ENCODE results near the gene EIF3L. TPM values are rescaled to one million over a fixed set of nuclear protein-coding genes. Genes with fewer than 3 reads are reported as not detected.

EIF3L gene
- total and polyA plus RNA-seq, 2 donors (not counting 3 experiments of a cell fraction or from before 2014, with no cell fraction given) = 479 to 601 TPM

DNA sequence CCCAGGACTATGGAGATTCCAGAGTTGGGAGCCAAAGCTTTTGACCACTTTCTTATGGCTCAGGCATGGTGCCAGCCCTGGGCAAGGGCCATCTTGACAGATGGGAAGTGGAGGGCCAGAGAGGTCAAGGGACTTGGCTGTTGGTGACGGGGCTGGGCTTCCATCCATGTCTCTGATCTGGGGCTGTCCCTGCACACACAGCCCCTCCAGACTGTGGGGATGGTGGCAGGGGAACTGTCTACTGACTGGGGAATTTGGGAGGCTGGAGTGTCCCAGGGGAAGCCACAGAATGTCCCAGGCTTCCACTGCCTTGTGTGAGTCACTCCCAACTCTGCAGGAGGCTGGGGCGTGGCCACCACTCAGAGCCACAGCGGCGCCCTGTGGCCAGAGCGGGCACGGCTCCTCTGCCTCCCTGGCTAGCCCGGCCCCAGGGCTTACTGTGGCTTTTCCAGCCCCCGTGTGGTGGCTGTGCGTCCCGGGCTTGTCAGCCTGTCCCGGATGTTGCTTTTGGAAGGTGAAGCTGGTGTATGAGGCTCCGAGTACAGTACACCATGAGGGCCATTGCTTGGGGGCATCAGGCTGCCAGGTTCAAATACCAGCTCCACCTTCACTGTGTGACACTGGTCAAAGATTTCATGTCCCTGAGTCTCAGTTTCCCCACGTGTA is 84.6 kb downstream of the EIF3L start:
- H3K4me1 ChIP-seq (ENCODE audit: control insufficient read depth, extremely low read depth, insufficient read depth, low read length) = peaks cover 29% of the 10 kb centered on the region
- DNase-seq (ENCODE audit: low read depth, low spot score) = peak; percentile 95
- no peak overlapping the region for H3K9ac ChIP-seq (replicated peaks; ENCODE audit: extremely low read depth, insufficient read depth, low read length)
- no peaks in the 10 kb centered on the region for H3K79me2 ChIP-seq (ENCODE audit: control insufficient read depth, insufficient read depth, low read length)
- no peaks in the 10 kb centered on the region for H4K20me1 ChIP-seq (replicated peaks; ENCODE audit: control insufficient read depth, extremely low read depth, insufficient read depth, low read length)
- H3K9me1 ChIP-seq (replicated peaks; ENCODE audit: control insufficient read depth, extremely low read depth, insufficient read depth, low read length) = no peaks in the 10 kb centered on the region
- no peak for TF ChIP-seq EZH2 (IDR thresholded peaks at IDR 0.05; ENCODE audit: borderline replicate concordance, low read depth, low read length, severe bottlenecking)
- no peak for TF ChIP-seq JUN (IDR thresholded peaks at IDR 0.05; ENCODE audit: borderline replicate concordance, insufficient read depth, insufficient read length, low read depth)
- TF ChIP-seq, protein P1, sequence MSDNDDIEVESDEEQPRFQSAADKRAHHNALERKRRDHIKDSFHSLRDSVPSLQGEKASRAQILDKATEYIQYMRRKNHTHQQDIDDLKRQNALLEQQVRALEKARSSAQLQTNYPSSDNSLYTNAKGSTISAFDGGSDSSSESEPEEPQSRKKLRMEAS (IDR thresholded peaks at IDR 0.05; ENCODE audit: insufficient read depth, insufficient read length) = no peak
- TF ChIP-seq POLR2A (IDR thresholded peaks at IDR 0.05; ENCODE audit: low read depth, low read length) = peak; percentile 27
- TF ChIP-seq POLR2AphosphoS5 (IDR thresholded peaks at IDR 0.05; ENCODE audit: insufficient read depth, low read depth, low read length) = peak; percentile 43
- TF ChIP-seq GATA2 (IDR thresholded peaks at IDR 0.05; ENCODE audit: insufficient read depth, insufficient read length, low read depth, low read length) = no peak
- TF ChIP-seq MYC (IDR thresholded peaks at IDR 0.05; ENCODE audit: low read depth, low read length) = no peak
- peak; percentile 78 for TF ChIP-seq FOS (IDR thresholded peaks at IDR 0.05; ENCODE audit: borderline replicate concordance, insufficient read depth, low read length)
- TF ChIP-seq, protein P2, sequence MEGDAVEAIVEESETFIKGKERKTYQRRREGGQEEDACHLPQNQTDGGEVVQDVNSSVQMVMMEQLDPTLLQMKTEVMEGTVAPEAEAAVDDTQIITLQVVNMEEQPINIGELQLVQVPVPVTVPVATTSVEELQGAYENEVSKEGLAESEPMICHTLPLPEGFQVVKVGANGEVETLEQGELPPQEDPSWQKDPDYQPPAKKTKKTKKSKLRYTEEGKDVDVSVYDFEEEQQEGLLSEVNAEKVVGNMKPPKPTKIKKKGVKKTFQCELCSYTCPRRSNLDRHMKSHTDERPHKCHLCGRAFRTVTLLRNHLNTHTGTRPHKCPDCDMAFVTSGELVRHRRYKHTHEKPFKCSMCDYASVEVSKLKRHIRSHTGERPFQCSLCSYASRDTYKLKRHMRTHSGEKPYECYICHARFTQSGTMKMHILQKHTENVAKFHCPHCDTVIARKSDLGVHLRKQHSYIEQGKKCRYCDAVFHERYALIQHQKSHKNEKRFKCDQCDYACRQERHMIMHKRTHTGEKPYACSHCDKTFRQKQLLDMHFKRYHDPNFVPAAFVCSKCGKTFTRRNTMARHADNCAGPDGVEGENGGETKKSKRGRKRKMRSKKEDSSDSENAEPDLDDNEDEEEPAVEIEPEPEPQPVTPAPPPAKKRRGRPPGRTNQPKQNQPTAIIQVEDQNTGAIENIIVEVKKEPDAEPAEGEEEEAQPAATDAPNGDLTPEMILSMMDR (IDR thresholded peaks at IDR 0.05; ENCODE audit: extremely low read depth in 1 of 2, insufficient read depth in 1 of 2, low read depth in 1 of 2, low read length in 2 of 2) = peak; percentile 99 to 100
- dilution Hi-C loops (cut with MboI; ENCODE audit: extremely low pct_ligation_motif_present, low sequenced_read_pairs) = no loop called here
- H2AFZ ChIP-seq (ENCODE audit: low read depth, low read length) = no peak overlapping the region
- peak overlapping the region; percentile 30 for H3K27ac ChIP-seq (ENCODE audit: insufficient read depth, low read depth, low read length)
- ChIA-PET POLR2A (interaction anchor here (0.5 to 0.6 kb wide), 2 partner anchors 12 to 374 kb away, joined by 3 read pairs; no protein-coding TSS in a partner anchor), CTCF (interaction anchor here (0.6 to 4.7 kb wide), 10 partner anchors 12 to 117 kb away, joined by 3 to 48 read pairs (median 7); partner anchors contain the start of genes ANKRD54, C22orf23, MICALL1 and POLR2F)
- no peak overlapping the region for H3K4me3 ChIP-seq (replicated peaks in 1 of 3; ENCODE audit: insufficient read depth in 1 of 3, low read depth in 1 of 3, low read length in 3 of 3)
- no TSS peak for BruUV-seq (replicated peaks)
- peak; percentile 97 for FAIRE-seq
- H3K36me3 ChIP-seq (ENCODE audit: control insufficient read depth in 2 of 2, extremely low read depth in 1 of 2, insufficient read depth in 2 of 2, low read length in 2 of 2) = peaks cover 0 to 28% of the 10 kb centered on the region in 2 experiments
- H3K27me3 ChIP-seq (ENCODE audit: control insufficient read depth in 2 of 2, insufficient read depth in 2 of 2, low read length in 2 of 2) = no peaks in the 10 kb centered on the region
- H3K9me3 ChIP-seq (replicated peaks; ENCODE audit: control insufficient read depth, insufficient read depth, low read length) = no peaks in the 10 kb centered on the region
- intact Hi-C loops (cut with micrococcal nuclease) = loop anchor here (1.0 to 2.0 kb wide), 5 partner anchors 19 to 117 kb away; partner anchors contain the start of genes C22orf23, MICALL1 and POLR2F
- no peak overlapping the region for H3K4me2 ChIP-seq (ENCODE audit: insufficient read depth, low read length)

MicroRNA genes within 50 kb of the gene (microRNA counts, 767-probe panel; counts per million panel counts)
- microRNA hsa-miR-658 = 723 counts per million, percentile 96 among the panel's probes with 10 or more counts
- 723 counts per million, percentile 96 among the panel's probes with 10 or more counts for microRNA hsa-miR-659-3p

Small RNA genes lying within 50 kb of the gene (microRNA-seq; reads per million reads assigned to microRNA genes)
- gene MIR659 (ENCODE audit: borderline number of aligned reads, borderline replicate concordance) = not detected

Small RNA genes lying within 50 kb of the gene (small RNA-seq; reads per million reads assigned to genes)
- not detected for gene MIR659 (ENCODE audit: insufficient read depth, insufficient read length, low read depth, low replicate concordance)

Other genes starting within 250 kb of the EIF3L start
- 55.9 and 67.5 TPM in 2 replicates for gene GGA1, start 240.6 kb upstream of the EIF3L start, total RNA-seq
- 54.1 and 75.6 TPM in 2 replicates for gene GGA1, start 240.6 kb upstream of the EIF3L start, polyA plus RNA-seq
- 2.8 and 4.3 TPM in 2 replicates for gene SH3BP1, start 209.8 kb upstream of the EIF3L start, total RNA-seq
- gene SH3BP1, start 209.8 kb upstream of the EIF3L start, polyA plus RNA-seq = 2.3 and 4.2 TPM in 2 replicates
- 14.8 and 18.0 TPM in 2 replicates for gene PDXP, start 190.7 kb upstream of the EIF3L start, total RNA-seq
- 20.0 and 22.6 TPM in 2 replicates for gene PDXP, start 190.7 kb upstream of the EIF3L start, polyA plus RNA-seq
- 2,698 and 3,340 TPM in 2 replicates for gene LGALS1, start 173.8 kb upstream of the EIF3L start, total RNA-seq
- 13,642 and 14,745 TPM in 2 replicates for gene LGALS1, start 173.8 kb upstream of the EIF3L start, polyA plus RNA-seq
- gene NOL12, start 163.1 kb upstream of the EIF3L start, total RNA-seq = 29.1 and 31.5 TPM in 2 replicates
- 22.0 and 23.2 TPM in 2 replicates for gene NOL12, start 163.1 kb upstream of the EIF3L start, polyA plus RNA-seq
- gene TRIOBP, start 152.4 kb upstream of the EIF3L start, total RNA-seq = 104 TPM in 2 replicates
- gene TRIOBP, start 152.4 kb upstream of the EIF3L start, polyA plus RNA-seq = 53.8 and 60.6 TPM in 2 replicates
- 19.7 and 19.9 TPM in 2 replicates for gene GCAT, start 41.5 kb upstream of the EIF3L start, total RNA-seq
- gene GCAT, start 41.5 kb upstream of the EIF3L start, polyA plus RNA-seq = 19.7 and 24.4 TPM in 2 replicates
- gene GALR3, start 26.0 kb upstream of the EIF3L start, total RNA-seq = not detected in 2 replicates
- not detected in 2 replicates for gene GALR3, start 26.0 kb upstream of the EIF3L start, polyA plus RNA-seq
- gene ANKRD54, start 5.1 kb upstream of the EIF3L start, total RNA-seq = 25.5 and 26.0 TPM in 2 replicates
- gene ANKRD54, start 5.1 kb upstream of the EIF3L start, polyA plus RNA-seq = 26.7 and 40.0 TPM in 2 replicates
- gene MICALL1, start 56.9 kb downstream of the EIF3L start, total RNA-seq = 65.2 and 66.9 TPM in 2 replicates
- 23.9 and 30.5 TPM in 2 replicates for gene MICALL1, start 56.9 kb downstream of the EIF3L start, polyA plus RNA-seq
- 0.44 and 0.46 TPM in 2 replicates for gene C22orf23, start 104.2 kb downstream of the EIF3L start, total RNA-seq
- gene C22orf23, start 104.2 kb downstream of the EIF3L start, polyA plus RNA-seq = 0.23 and 0.43 TPM in 2 replicates
- 98.3 and 106 TPM in 2 replicates for gene POLR2F, start 104.3 kb downstream of the EIF3L start, total RNA-seq
- gene POLR2F, start 104.3 kb downstream of the EIF3L start, polyA plus RNA-seq = 112 and 133 TPM in 2 replicates
- gene SOX10, start 135.1 kb downstream of the EIF3L start, total RNA-seq = not detected in 2 replicates
- not detected in 2 replicates for gene SOX10, start 135.1 kb downstream of the EIF3L start, polyA plus RNA-seq
- gene PICK1, start 208.0 kb downstream of the EIF3L start, total RNA-seq = 18.0 and 18.5 TPM in 2 replicates
- 18.8 and 20.8 TPM in 2 replicates for gene PICK1, start 208.0 kb downstream of the EIF3L start, polyA plus RNA-seq
- gene SLC16A8, start 234.8 kb downstream of the EIF3L start, total RNA-seq = not detected in 2 replicates
- 0.06 and 0.14 TPM in 2 replicates for gene SLC16A8, start 234.8 kb downstream of the EIF3L start, polyA plus RNA-seq

Data from endothelial cell of umbilical vein (primary cell).